Prostate gland (tissue), 2 donors: ENCODE results near the gene CD101.

Experiments
- CTCF ChIP-seq, 4 experiments: fragments of 200-600 bp in 2 of 4; fragments of 450-650 bp in 2 of 4; sonication (generic) in 2 of 4; IDR thresholded peaks; 1 replicate in 3 of 4; 2 replicates in 1 of 4; pipeline ENCODE4 v1.5.1; 2016 to 2019; ENCODE audit warnings: antibody characterized with exemption in 4 of 4, mild to moderate bottlenecking in 2 of 4, moderate library complexity in 2 of 4
- POLR2A ChIP-seq: fragments of 450-650 bp; IDR thresholded peaks from one replicate; pipeline ENCODE4 v1.6.1; 2016; ENCODE audit warnings: antibody characterized with exemption, mild to moderate bottlenecking

DNA sequence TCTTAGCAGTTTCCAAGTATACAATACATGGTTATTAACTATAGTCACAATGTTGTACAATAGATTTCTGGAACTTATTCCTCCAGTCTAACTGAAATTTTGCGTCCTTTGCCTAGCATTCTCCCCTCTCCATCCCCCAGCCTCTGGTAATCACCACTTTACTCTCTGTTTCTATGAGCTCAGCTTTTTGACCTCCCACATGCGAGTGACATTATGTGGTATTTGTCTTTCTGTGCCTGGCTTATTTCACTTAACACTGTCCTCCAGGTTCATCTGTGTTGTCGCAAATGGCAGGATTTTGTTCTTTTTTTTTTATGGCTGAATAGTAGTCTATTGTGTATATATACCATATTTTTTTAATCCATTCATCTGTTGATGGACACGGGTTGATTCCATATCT lies 43.9 kb upstream of the CD101 start:
- TF ChIP-seq CTCF (IDR thresholded peaks at IDR 0.05) = no peak
- no peak for TF ChIP-seq POLR2A
